HFF-Myc (cell line): ENCODE data around the gene PGC.

Experiments
- DNase-seq: peaks from one replicate; pipeline ENCODE4 v3.0.0-alpha.2; 2011; ENCODE audit warnings: low read depth; ENCODE audit errors: extremely low read depth
- H3K4me3 ChIP-seq: replicated peaks from 2 replicates; pipeline ENCODE4 v1.5.1; 2011; ENCODE audit warnings: low read depth, mild to moderate bottlenecking, control low read depth, low read length
- CTCF ChIP-seq: IDR thresholded peaks from 2 replicates; pipeline ENCODE4 v1.5.1; 2012; ENCODE audit warnings: mild to moderate bottlenecking, low read depth, low read length, control low read depth; ENCODE audit errors: missing control alignments

Gene PGC

DNA sequence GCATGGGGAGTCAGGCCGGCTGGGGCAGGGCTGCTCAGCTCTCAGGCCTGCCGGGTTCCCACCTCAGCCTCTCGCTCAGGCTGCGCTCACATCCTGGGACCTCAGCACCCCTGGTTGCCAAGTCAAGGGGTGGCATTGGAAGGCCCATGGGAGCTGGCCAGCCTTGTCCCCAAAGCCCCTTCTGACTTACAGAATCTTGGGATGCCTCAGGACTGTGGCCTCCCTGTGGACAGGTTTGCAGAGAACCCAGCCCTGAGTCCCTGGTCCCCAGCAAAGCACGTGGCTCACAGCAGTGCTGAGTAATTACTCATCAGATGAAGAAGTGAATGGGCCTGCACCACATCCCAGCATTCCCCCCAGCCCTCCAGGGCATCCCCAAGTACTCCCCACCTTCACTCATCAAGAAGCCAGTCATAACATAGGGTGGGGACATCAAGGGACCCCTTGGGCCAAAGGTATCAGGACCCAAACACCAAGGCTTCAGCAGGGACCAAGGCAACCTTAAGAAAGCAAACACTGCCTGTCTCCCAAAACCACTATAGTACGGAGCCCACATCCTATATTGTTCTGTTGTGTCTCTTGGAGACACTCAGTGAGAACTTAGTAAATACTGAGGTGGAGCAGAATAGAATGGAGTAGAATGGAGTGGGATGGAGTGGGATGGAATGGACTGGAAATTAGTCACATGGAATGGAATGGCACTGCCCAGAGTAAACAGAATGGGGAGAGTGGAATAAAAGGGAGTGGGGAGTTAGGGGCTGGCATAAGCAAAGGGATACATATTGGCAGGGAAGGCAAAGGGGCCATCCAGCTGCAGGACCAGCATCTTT is 3.6 kb downstream of the PGC start:
- H3K4me3 ChIP-seq = no peak overlapping the region
- DNase-seq = no peak
- no peak for TF ChIP-seq CTCF

DNA sequence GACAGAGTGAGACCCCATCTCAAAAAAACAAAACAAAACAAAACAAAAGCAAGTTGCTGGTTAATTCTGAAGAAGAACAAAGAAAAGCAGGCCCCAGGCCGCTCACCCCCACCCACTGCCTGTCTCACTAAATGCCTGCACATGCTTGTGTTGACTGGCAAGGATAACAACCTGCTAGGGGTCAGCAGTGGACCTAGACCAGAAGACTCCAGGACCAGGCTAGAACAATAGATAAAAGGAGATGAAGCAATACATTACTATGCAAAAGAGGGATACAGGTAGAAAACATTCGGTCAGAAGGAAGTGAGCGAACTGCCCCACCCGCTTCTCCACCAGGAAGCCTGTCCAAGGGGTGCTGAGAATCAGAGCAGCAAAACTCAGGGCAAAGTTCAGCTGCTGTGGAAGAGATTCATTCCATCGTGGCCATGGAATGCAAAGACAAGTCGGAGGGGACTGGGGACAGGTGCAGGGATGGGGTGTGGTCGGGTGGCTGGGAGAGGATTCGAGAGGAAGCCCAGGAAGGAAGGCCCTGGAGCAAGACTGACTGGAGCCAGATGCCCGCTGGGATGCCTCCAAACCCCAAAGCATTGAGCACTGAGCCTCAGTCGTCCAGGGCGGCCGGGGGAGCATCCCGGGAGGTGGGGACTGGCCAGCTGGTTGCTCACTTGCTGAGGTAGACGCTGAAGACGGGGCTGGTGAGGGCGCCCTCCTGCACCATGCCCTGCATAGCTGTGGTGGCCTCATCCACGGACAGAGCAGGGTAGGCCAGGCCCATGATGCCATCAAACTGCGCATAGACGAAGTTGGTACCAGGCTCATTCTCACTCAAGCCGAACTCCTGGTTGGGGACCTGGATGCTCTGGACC is 5.3 kb downstream of the PGC start:
- DNase-seq = no peak
- TF ChIP-seq CTCF = no peak
- H3K4me3 ChIP-seq = no peak overlapping the region

- DNase-seq = no peak
- no peak overlapping the region for H3K4me3 ChIP-seq
- TF ChIP-seq CTCF = no peak
Measured at GRCh38 chr6:41740366-41741162, 6.6 kb downstream of the PGC start.

DNA sequence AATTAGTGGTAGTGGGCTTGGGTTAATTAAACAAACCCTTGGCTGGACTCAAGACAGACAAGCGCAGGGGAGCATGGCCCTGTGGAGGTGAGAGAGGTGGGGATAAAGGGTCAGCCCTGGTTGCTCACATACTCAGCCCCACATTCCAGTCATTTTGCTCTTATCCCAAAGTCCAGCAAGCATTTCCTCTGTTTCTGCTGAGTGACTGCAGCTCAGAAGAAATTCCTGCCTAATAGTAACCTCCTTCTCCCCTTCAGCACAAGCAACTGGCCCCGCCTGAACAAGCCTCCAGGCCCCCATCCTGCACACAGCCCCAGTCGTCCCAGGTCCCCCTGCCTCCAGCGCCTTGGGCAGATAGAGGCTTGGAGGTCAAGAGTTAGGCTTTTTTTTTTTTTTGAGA is 8.2 kb downstream of the PGC start:
- no peak overlapping the region for H3K4me3 ChIP-seq
- TF ChIP-seq CTCF = no peak
- DNase-seq = no peak

DNA sequence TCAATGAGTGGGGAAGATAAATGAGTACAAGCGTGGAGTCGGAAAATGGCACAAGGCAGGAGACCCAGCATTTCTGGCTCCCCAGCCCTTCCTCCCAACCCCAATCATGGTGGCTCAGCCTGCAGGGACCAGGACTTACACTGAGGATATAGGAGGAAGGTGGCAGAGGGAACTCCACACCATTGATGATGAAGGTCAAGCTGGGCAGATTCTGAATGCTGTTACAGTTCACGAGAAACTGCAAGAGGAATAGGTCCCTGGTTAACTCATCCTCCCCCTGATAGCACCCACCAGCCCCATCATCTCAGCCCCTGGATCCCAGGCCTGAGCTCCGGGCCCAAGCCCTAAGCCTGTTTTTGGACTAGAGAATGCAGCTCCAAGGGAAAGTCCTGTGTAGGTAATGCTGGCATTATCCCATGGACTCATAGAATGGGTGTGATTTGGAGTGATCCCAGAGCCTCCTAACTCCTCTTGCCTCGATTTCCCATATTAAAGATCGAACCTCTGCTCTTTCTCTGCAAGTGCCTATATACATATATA is 9.5 kb downstream of the PGC start:
- DNase-seq = no peak
- H3K4me3 ChIP-seq = no peak overlapping the region
- TF ChIP-seq CTCF = no peak

GRCh38 chr6:41736800-41737555 is 10.2 kb downstream of the PGC start:
- H3K4me3 ChIP-seq = no peak overlapping the region
- DNase-seq = no peak
- no peak for TF ChIP-seq CTCF
